ENCODE data around the gene SPRY1.

DNA sequence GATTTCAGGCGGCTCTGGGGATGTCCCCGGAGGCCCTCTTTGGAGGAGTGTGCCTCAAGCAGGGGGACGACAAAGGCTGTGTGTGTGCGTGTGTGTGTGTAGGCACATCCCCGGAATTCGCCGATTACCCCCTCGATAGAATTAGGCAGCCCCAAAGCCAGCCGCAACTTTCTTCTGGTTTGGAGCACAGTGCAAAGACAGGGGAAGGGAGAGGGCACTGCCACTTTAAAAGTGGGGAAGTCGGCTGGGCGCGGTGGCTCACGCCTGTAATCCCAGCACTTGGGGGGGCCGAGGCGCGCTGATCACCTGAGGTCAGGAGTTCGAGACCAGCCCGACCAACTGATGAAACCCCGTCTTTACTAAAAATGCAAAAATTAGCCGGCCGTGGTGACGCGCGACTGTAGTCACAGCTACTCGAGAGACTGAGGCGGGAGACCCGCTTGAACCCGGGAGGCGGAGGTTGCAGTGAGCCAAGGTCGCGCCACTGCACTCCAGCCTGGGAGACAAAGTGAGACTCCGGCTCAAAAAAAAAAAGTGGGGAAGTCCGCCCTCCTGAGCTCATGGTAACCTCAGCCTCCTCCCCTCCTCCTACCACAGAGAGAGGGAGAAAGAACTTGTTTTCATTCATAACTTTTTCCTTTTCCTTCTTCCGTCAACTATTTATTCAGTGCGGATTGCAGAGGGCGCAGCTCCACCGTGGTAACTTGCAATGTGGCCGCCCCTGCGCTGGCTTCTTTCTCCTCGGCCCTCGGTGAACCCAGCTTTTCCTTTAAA, 2.4 kb downstream of the SPRY1 start:
- TF ChIP-seq EZH2 (IDR thresholded peaks at IDR 0.05; ENCODE audit: insufficient read depth, poor library complexity, severe bottlenecking): no peak
- no peak for TF ChIP-seq EZH2phosphoT487 (IDR thresholded peaks at IDR 0.05; ENCODE audit: insufficient read depth, low read depth)

All from GM23248 (cell line).